NCI-H146 (cell line): ENCODE results near the gene CEBPE.
"Not testable (repeated sequence)": the region's sequence is repeated elsewhere in the genome, so short reads cannot be mapped to it uniquely, and the experiment has no call there.

Experiments used
- DNase-seq: peaks from one replicate; lab custom pipeline; 2025; lab: John Stamatoyannopoulos, UW

CEBPE gene

GRCh38 chr14:23121361-23121771, 2.3 kb upstream of the CEBPE start:
- no peak for DNase-seq

GRCh38 chr14:23120541-23121251, 1.6 kb upstream of the CEBPE start:
- peak; percentile 81 for DNase-seq

GRCh38 chr14:23119363-23120327, 590 bp upstream of the CEBPE start:
- no peak for DNase-seq

GRCh38 chr14:23117371-23118020, 1.6 kb downstream of the CEBPE start:
- DNase-seq: no peak

GRCh38 chr14:23115918-23116317, 3.1 kb downstream of the CEBPE start:
- DNase-seq: no peak

GRCh38 chr14:23115039-23115731, 3.9 kb downstream of the CEBPE start:
- peak; percentile 15 for DNase-seq

- DNase-seq: no peak
Measured at GRCh38 chr14:23114669-23115038, 4.4 kb downstream of the CEBPE start.

- DNase-seq: no peak
Measured at GRCh38 chr14:23114120-23114458, 5.0 kb downstream of the CEBPE start.

GRCh38 chr14:23113431-23114119, 5.5 kb downstream of the CEBPE start:
- no peak for DNase-seq

GRCh38 chr14:23112359-23113178, 6.5 kb downstream of the CEBPE start:
- no peak for DNase-seq

- DNase-seq: no peak
Measured at GRCh38 chr14:23110579-23111365, 8.3 kb downstream of the CEBPE start.

- DNase-seq: no peak
Measured at GRCh38 chr14:23109769-23110168, 9.3 kb downstream of the CEBPE start.

GRCh38 chr14:23108169-23108568, 10.9 kb downstream of the CEBPE start:
- not testable (repeated sequence) for DNase-seq

- not testable (repeated sequence) for DNase-seq
Measured at GRCh38 chr14:23107620-23108019, 11.4 kb downstream of the CEBPE start.

- DNase-seq: no peak
Measured at GRCh38 chr14:23106747-23107045, 12.4 kb downstream of the CEBPE start.

- DNase-seq: no peak
Measured at GRCh38 chr14:23105348-23105824, 13.7 kb downstream of the CEBPE start.

- DNase-seq: no peak
Measured at GRCh38 chr14:23104591-23105347, 14.3 kb downstream of the CEBPE start, which contains the start of gene CIROP. Gene CIROP, minus strand, starts transcription at chr14:23104989. Its CDS starts 69 bp downstream, at chr14:23104920.

GRCh38 chr14:23104070-23104590, 14.9 kb downstream of the CEBPE start:
- no peak for DNase-seq

- no peak for DNase-seq
Measured at GRCh38 chr14:23103581-23103980, 15.5 kb downstream of the CEBPE start.
